ENCODE measurements around the gene SIT1.

DNA sequence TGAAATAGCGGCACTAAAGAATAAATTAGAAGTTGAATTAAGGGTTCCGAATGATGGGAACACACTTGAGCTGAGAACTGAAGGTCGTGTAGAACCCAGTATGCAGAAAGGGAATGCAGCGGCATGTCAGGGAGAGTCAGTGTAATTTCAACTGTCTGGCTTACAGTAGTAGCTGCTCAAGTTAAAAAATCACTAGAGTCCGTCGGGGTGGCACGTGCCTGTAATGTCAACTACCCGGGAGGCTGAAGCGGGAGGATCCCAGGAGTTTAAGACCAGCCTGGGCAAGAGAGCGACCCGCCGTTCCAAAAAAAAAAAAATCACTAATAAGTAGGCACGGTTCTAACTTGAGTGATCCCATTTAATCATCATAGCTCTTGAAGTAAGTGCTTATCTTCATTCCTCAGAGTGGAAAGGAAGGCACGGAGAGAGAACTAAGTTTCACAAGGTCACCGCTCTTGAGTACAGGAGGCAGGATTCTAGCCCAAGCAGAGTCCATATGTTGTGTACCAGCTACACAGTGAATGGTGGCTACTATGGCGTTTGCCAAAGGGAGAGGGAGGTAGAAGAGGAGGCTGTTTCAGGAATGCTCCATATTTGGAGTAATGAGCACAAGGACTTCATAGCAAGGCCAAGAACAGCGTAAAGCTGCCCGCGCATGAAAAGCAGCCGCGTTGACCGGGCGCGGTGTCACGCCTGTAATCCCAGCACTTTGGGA lies 6.3 kb upstream of the SIT1 start:
- no peak for TF ChIP-seq POLR2A (IDR thresholded peaks at IDR 0.05)
- TF ChIP-seq, protein P1, sequence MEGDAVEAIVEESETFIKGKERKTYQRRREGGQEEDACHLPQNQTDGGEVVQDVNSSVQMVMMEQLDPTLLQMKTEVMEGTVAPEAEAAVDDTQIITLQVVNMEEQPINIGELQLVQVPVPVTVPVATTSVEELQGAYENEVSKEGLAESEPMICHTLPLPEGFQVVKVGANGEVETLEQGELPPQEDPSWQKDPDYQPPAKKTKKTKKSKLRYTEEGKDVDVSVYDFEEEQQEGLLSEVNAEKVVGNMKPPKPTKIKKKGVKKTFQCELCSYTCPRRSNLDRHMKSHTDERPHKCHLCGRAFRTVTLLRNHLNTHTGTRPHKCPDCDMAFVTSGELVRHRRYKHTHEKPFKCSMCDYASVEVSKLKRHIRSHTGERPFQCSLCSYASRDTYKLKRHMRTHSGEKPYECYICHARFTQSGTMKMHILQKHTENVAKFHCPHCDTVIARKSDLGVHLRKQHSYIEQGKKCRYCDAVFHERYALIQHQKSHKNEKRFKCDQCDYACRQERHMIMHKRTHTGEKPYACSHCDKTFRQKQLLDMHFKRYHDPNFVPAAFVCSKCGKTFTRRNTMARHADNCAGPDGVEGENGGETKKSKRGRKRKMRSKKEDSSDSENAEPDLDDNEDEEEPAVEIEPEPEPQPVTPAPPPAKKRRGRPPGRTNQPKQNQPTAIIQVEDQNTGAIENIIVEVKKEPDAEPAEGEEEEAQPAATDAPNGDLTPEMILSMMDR (IDR thresholded peaks at IDR 0.05): no peak

All from right lobe of liver (tissue), 4 donors.